Body of pancreas (tissue), 4 donors: ENCODE data around the gene TBCEL. TPM values are rescaled to one million over a fixed set of nuclear protein-coding genes. Genes with fewer than 3 reads are reported as not detected.

Source experiments
- ATAC-seq: fragments of 150-250 bp; one replicate; pipeline ENCODE4 v1.9.1; 2016
- DNase-seq, 4 donors: peaks; one replicate each; pipeline ENCODE4 v3.0.0-alpha.2; 2019
- H3K27ac ChIP-seq, 4 donors: fragments of 200-600 bp; sonication (generic); 1 replicate in 3 of 4; 2 replicates in 1 of 4; pipeline versions ENCODE4 v1.5.1 to v1.6.1; 2016 to 2019; ENCODE audit warnings: mild to moderate bottlenecking in 1 of 4, mixed read lengths in 1 of 4, moderate library complexity in 1 of 4
- H3K27me3 ChIP-seq, 2 donors: fragments of 200-600 bp; sonication (generic); one replicate each; pipeline ENCODE4 v1.6.0; 2016; ENCODE audit warnings: mild to moderate bottlenecking in 1 of 2
- H3K36me3 ChIP-seq, 2 donors: fragments of 200-600 bp; sonication (generic); replicated peaks in 1 of 2; 2 replicates each; pipeline ENCODE4 v1.5.1; 2016; ENCODE audit warnings: low read depth in 2 of 2; ENCODE audit not compliant: insufficient read depth in 1 of 2
- H3K4me1 ChIP-seq: fragments of 200-600 bp; sonication (generic); one replicate; pipeline ENCODE4 v1.6.0; 2016
- H3K4me3 ChIP-seq, 2 donors: fragments of 200-600 bp; sonication (generic); 1 replicate in 1 of 2; 2 replicates in 1 of 2; pipeline ENCODE4 v1.5.1; 2016 to 2019
- H3K9me3 ChIP-seq, 3 donors: fragments of 200-600 bp; sonication (generic); 1 replicate in 2 of 3; 2 replicates in 1 of 3; pipeline ENCODE4 v1.5.1; 2016
- POLR2A ChIP-seq, 3 donors: fragments of 450-650 bp; IDR thresholded peaks; one replicate each; pipeline ENCODE4 v1.6.1; 2016; ENCODE audit warnings: antibody characterized with exemption in 3 of 3, mild to moderate bottlenecking in 2 of 3
- WGBS, 2 donors: methylation state at CpG; one replicate each; pipeline ENCODE4 v1.1.5; 2017; 5-methylcytosine and 5-hydroxymethylcytosine counted together
- intact Hi-C: fragments of 100-400 bp; cut with DNase I; formaldehyde crosslinking; loops from one replicate; pipeline ENCODE4 v1.15.1; 2023
- total RNA-seq, 2 donors: library from RNA; depleted of rRNA; stranded (reverse); fragments of >200 nt; gene quantifications; one replicate each; pipeline ENCODE4 v1.1.0, GENCODE V29; 2016
- TF ChIP-seq, protein P1 (sequence below), 7 experiments: fragments of 450-650 bp in 4 of 7; fragments of 200-600 bp in 3 of 7; sonication (generic) in 3 of 7; IDR thresholded peaks; one replicate each; pipeline ENCODE4 v1.5.1; 2016 to 2019; ENCODE audit warnings: antibody characterized with exemption in 7 of 7

The TBCEL gene
- total RNA-seq, 2 donors from 2014 or later = 5.9 to 14.8 TPM

DNA sequence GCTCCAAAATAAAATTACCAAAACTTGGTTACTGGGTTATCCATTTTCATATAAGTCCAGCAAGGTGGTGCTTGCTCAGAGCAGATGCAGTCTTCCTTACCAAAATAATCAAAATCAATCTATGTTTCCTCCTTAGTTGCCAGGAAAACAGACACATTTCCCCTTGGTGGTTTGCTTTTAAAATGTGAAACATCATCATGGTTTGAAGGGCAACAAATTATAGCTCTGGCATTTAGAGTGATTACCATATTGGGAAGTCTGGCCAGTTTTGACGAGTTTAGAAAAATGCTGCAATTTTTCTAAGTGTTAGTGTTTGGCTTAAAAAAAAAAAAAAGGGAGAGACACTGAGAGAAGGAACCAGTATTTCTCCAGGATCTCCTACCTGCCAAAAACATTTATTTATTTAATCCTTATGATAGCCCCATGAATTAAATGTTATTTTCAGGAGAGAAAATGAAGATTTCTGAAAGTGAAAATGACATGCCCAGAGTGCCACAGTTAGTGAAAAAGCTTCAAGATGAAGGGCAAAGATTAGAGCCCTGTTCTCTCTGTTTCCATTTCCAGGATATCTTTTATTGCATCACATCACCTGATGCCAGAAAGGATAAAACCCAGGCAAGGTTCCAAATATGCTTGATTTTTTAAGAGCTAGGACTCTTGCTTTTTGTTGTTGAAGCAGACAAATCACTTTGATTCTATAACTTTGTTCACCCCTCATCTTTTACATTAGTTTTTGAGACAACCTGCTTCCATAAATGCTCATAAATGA is 29.6 kb upstream of the TBCEL start:
- H3K9me3 ChIP-seq = no peaks in the 10 kb centered on the region
- no peak overlapping the region for H3K27ac ChIP-seq
- DNase-seq (no peak), ATAC-seq (no peak)
- intact Hi-C loops = no loop called here
- WGBS, 2 donors = 42 to 52% methylated on average over 1 of the region's 1 CpG
- H3K4me3 ChIP-seq = no peak overlapping the region
- H3K36me3 ChIP-seq = no peaks in the 10 kb centered on the region
- no peaks in the 10 kb centered on the region for H3K4me1 ChIP-seq
- no peak for TF ChIP-seq POLR2A (IDR thresholded peaks at IDR 0.05)
- H3K27me3 ChIP-seq = no peaks in the 10 kb centered on the region

DNA sequence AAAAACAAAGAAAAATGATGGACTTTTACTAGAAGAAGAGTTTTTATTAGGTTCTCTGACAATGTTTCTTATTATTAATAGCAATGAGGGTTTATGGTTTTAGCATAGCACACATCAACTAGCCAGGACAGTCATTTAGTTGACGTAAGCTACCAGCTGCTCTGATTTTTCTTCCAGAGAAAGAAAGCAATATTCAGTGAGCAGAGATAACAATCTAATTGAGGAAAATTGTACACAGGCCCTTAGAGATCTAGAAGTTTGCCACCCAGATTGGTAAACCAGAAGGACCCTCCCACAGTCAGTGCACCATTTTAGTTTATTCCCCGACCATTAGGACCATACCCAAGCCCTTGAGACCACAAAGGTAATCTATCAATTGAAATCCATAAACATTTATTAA is 28.7 kb upstream of the TBCEL start:
- no peak for DNase-seq
- intact Hi-C loops = no loop called here
- Histone ChIP-seq H3K4me3 (no peak overlapping the region), H3K36me3 (no peaks in the 10 kb centered on the region), H3K27ac (no peak overlapping the region), H3K4me1 (no peaks in the 10 kb centered on the region), H3K9me3 (no peaks in the 10 kb centered on the region), H3K27me3 (no peaks in the 10 kb centered on the region)
- ATAC-seq = no peak
- no peak for TF ChIP-seq POLR2A (IDR thresholded peaks at IDR 0.05)
- TF ChIP-seq, protein P1, sequence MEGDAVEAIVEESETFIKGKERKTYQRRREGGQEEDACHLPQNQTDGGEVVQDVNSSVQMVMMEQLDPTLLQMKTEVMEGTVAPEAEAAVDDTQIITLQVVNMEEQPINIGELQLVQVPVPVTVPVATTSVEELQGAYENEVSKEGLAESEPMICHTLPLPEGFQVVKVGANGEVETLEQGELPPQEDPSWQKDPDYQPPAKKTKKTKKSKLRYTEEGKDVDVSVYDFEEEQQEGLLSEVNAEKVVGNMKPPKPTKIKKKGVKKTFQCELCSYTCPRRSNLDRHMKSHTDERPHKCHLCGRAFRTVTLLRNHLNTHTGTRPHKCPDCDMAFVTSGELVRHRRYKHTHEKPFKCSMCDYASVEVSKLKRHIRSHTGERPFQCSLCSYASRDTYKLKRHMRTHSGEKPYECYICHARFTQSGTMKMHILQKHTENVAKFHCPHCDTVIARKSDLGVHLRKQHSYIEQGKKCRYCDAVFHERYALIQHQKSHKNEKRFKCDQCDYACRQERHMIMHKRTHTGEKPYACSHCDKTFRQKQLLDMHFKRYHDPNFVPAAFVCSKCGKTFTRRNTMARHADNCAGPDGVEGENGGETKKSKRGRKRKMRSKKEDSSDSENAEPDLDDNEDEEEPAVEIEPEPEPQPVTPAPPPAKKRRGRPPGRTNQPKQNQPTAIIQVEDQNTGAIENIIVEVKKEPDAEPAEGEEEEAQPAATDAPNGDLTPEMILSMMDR (IDR thresholded peaks at IDR 0.05) = no peak
- 90 to 95% methylated on average over 2 of the region's 2 CpGs for WGBS, 2 donors

DNA sequence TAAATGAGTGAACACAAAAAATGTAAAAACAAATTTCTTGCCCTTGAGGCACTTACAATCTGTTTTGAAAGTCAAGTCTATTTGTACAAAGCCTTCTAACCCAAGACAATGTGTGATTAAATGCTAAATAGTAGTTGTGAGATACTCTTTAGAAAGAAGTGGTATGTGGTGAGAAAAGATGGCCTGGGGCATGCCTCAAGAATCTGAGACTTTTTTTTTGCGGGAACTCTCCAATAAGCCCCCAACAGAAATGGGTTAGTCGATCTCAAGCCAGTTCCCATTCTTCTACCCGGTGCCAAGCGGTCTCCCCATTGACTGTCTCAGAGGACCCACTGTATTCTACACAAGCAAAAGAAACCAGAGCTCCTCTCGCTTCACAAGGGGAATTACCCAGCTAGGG is 26.9 kb upstream of the TBCEL start:
- no peak overlapping the region for H3K27ac ChIP-seq
- 85 to 93% methylated on average over 5 of the region's 5 CpGs for WGBS, 2 donors
- DNase-seq (no peak), ATAC-seq (no peak)
- no peaks in the 10 kb centered on the region for H3K27me3 ChIP-seq
- TF ChIP-seq, protein P1 (IDR thresholded peaks at IDR 0.05) = no peak
- no peak overlapping the region for H3K4me3 ChIP-seq
- no peaks in the 10 kb centered on the region for H3K36me3 ChIP-seq
- no peaks in the 10 kb centered on the region for H3K4me1 ChIP-seq
- intact Hi-C loops = no loop called here
- H3K9me3 ChIP-seq = no peaks in the 10 kb centered on the region

DNA sequence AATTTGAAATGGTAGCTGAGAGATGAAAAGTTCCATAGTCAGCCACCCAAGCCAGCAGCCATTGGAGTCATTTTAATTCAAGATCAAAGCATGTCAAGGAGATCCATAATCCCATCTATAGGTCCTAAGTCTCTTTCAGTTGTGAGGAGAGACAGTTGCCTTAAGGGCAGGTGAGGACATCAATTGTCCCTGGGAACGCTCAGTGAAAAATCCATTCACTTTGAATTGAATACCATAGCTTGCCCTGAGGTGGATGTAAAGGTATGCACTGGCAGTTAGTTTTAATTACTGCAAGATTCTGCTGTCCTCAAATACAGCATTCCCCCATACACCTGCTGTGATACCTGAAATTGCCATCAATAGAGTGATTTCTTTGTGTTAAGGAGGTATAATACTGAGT is 25.3 kb upstream of the TBCEL start:
- Histone ChIP-seq H3K4me3 (no peak overlapping the region), H3K27me3 (no peaks in the 10 kb centered on the region)
- no peak for ATAC-seq

DNA sequence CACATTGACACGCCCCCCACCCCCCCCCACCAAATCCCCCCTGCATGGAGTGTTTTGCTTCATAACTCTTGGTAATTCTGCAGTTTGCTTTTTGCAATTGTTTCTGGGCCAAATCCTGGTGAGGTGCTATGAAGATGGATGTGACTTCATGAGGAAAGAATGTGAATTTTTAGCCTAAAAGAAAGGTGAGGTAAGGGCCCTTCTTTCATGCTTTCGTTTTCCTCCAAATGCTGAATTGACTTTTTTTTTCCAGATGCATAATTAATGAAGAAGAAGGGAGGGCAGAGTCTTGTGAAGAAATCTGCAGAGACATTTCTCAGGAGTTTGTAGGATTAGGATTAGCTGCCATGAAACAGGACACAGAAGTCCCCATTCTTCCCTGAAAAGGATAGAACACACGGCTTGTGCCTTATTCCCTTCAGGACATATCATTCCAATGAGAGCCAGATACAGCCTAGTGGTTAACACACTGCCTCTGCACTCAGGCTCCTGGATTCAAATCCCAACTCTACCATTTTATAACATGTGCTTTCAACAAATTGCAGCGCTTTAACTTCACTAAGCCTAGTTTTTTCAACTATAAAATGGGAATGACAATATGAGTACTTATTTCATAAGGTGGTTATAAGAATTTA is 19.6 kb upstream of the TBCEL start:
- 48 to 55% methylated on average over 4 of the region's 4 CpGs for WGBS, 2 donors
- Histone ChIP-seq H3K4me3 (no peak overlapping the region), H3K4me1 (no peaks in the 10 kb centered on the region), H3K27me3 (no peaks in the 10 kb centered on the region), H3K27ac (no peak overlapping the region), H3K36me3 (no peaks in the 10 kb centered on the region), H3K9me3 (no peaks in the 10 kb centered on the region)
- TF ChIP-seq, protein P1 (IDR thresholded peaks at IDR 0.05) = no peak
- no peak for TF ChIP-seq POLR2A (IDR thresholded peaks at IDR 0.05)
- intact Hi-C loops = no loop called here
- ATAC-seq (no peak), DNase-seq (no peak)

More for the DNA sequence above, 25.3 kb upstream of the TBCEL start:
- Histone ChIP-seq H3K36me3 (no peaks in the 10 kb centered on the region), H3K27ac (no peak overlapping the region), H3K9me3 (no peaks in the 10 kb centered on the region), H3K4me1 (no peaks in the 10 kb centered on the region)
- WGBS, 2 donors = 82 to 96% methylated on average over 1 of the region's 1 CpG
- DNase-seq = no peak
- TF ChIP-seq, protein P1 (IDR thresholded peaks at IDR 0.05) = no peak
- intact Hi-C loops = no loop called here
